Measurements from ENCODE around the gene ANKRD33.
A peak's percentile ranks its signal among the peaks of the same experiment; 100 is the strongest.

The ANKRD33 gene

GRCh38 chr12:51887476-51888315 lies at the start of gene ANKRD33:
Gene ANKRD33 (plus strand): TSS chr12:51888103. CDS start chr12:51888187, 84 bp downstream.
- DNase-seq = peak; percentile 62

- no peak for DNase-seq
Observed at GRCh38 chr12:51838762-51839161, 49.1 kb upstream of the ANKRD33 start.

- no peak for DNase-seq
Observed at GRCh38 chr12:51839310-51839947, 48.5 kb upstream of the ANKRD33 start.

GRCh38 chr12:51840966-51841365 lies 46.9 kb upstream of the ANKRD33 start:
- no peak for DNase-seq

GRCh38 chr12:51841727-51842126 lies 46.2 kb upstream of the ANKRD33 start:
- no peak for DNase-seq

- DNase-seq = no peak
Observed at GRCh38 chr12:51844854-51845253, 43.0 kb upstream of the ANKRD33 start.

- no peak for DNase-seq
Observed at GRCh38 chr12:51845482-51845881, 42.4 kb upstream of the ANKRD33 start.

GRCh38 chr12:51846271-51846691 lies 41.6 kb upstream of the ANKRD33 start:
- DNase-seq = no peak

- peak; percentile 78 for DNase-seq
Observed at GRCh38 chr12:51846911-51847642, 40.8 kb upstream of the ANKRD33 start.

GRCh38 chr12:51847643-51848325 lies 40.1 kb upstream of the ANKRD33 start:
- DNase-seq = peak; percentile 64

GRCh38 chr12:51848326-51848727 lies 39.6 kb upstream of the ANKRD33 start, which contains the start of gene FIGNL2:
Gene FIGNL2 (minus strand): TSS chr12:51848718. CDS start chr12:51822413, 26,305 bp downstream.
- no peak for DNase-seq

GRCh38 chr12:51848841-51849735 lies 38.8 kb upstream of the ANKRD33 start:
- DNase-seq = peak; percentile 66

- no peak for DNase-seq
Observed at GRCh38 chr12:51850081-51850964, 37.6 kb upstream of the ANKRD33 start.

GRCh38 chr12:51850965-51851299 lies 37.0 kb upstream of the ANKRD33 start:
- no peak for DNase-seq

- no peak for DNase-seq
Observed at GRCh38 chr12:51851413-51852124, 36.3 kb upstream of the ANKRD33 start.

GRCh38 chr12:51852404-51853137 lies 35.3 kb upstream of the ANKRD33 start:
- no peak for DNase-seq

- DNase-seq = peak; percentile 75
Observed at GRCh38 chr12:51855586-51856428, 32.1 kb upstream of the ANKRD33 start.

GRCh38 chr12:51860986-51861385 lies 26.9 kb upstream of the ANKRD33 start:
- no peak for DNase-seq
